ENCODE data around the gene DPAGT1.
A peak's percentile ranks its signal among the peaks of the same experiment; 100 is the strongest.
"Not testable (repeated sequence)": the region's sequence is repeated elsewhere in the genome, so short reads cannot be mapped to it uniquely, and the experiment has no call there.

The DPAGT1 gene

DNA sequence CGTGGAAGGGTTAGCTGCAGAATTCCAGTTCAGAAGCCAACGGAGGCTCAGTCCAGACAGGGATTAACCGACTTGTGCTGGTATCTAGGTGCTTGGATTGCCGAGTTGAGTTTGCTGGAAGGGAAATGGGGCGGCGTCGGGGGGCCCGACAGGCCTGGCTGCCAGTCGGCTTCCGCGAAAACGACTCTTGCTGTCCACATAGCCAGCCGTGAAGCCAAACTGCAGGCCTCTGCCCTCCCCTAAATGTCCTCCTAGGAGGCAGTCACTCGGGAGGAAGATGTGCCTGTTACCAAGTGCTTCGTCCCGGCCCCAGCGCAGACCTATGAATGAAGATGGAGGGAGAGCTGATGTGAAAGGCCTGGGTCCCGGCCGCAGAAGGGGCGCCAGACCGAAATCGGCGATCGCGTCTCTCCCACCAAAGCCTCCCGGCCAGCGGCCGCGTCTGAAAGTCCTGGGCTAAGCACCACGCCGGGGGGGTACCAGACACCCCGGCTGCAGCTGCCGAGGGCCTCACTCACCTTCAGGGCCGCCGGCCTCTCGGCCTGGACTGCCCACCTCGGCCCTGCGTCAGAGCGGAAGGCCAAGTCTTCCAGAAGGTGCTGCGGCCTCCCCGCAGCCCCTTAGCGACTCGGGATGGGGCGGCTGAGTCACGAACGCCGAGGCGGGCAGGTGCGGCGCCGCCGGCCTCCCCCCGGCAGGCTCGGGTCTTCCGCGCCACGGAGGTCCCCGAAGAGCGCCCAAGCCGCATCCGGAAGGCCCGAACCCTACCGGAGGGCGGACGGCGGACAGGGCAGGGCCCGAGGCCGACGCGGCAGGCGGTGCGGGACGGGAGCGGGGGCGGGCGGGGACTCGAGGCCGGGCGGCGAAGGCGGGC, 7.5 kb downstream of the DPAGT1 start:
- DNase-seq = peak; percentile 25

DNA sequence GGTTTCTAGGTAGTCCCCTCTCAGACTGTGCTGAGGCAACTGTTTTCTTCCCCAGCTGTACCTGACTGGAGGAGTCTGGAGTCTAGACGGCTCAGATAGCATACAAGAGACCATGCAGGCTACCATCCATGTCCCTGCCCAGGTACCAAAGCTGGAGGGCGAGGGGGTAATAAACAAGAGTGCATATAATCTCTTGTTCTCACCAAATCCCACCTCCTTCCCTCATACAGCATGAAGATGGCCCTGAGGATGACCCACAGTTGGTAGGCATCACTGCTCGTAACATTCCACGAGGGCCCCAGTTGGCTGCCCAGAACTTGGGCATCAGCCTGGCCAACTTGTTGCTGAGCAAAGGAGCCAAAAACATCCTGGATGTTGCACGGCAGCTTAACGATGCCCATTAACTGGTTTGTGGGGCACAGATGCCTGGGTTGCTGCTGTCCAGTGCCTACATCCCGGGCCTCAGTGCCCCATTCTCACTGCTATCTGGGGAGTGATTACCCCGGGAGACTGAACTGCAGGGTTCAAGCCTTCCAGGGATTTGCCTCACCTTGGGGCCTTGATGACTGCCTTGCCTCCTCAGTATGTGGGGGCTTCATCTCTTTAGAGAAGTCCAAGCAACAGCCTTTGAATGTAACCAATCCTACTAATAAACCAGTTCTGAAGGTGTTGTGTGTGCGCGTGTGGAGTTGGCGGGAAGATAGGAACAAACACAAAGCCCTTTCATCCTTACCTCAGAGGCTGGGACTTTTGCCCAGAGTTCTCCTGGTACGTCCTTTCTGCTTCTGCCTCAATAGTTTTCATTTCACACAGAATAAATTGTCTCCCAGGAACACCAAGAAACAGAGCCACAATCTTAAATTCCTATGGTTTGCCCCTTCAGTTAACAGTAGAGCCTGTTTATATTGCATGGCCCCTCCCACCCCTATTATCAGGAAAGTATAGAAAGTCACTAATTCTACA, 8.5 kb downstream of the DPAGT1 start:
- no peak for DNase-seq

DNA sequence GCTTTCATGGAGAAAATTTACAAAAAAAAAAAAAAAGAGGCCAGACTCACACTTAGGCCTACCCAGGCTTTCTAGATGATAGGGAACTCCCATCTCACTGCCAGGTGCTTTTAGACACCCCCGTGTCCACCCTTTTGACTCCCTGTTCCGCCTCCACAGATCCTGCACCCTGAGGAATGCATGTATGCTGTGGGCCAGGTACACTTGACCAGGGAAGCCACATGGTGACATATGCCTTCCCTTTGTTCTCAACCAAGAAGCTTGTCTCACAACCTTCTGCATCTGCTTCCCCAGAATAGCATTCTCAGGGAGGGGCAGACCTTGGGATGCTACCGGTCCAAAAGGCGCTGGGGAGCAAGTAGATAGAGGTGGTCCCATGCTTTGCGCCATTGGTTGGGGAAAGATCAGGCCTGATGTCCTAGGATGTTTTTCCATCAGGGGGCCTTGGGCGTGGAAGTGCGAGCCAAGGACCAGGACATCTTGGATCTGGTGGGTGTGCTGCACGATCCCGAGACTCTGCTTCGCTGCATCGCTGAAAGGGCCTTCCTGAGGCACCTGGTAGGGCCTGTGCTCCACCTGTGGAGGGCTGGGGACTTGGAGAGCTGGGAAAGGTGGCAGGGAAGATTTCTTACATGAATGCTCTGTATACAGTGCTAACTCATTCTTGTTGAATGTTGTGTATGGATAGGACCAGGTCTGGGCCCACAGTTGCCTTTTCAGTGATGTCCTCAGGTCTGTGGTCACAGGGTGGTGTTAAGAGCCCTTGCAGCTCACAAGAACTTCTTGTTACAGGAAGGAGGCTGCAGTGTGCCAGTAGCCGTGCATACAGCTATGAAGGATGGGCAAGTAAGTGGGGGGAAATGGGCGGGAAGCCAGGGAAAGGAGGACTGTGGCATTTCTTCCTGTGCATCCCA, 9.4 kb downstream of the DPAGT1 start:
- DNase-seq = no peak

DNA sequence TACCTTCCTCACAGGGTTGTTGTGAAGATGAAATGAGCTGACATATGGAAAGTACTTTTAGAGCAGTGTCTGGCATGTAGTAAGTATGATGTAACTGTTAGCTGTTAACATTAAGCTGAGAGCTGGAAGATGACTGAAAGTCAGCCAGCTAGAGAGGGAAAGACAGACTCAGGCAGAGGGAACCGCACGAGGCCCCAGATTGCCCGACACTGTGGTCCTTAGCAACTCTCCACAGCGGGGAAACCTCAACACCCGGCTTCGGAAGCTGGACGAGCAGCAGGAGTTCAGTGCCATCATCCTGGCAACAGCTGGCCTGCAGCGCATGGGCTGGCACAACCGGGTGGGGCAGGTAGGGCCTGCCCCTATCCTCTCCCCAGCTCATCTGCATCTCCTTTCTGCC, 10.5 kb downstream of the DPAGT1 start:
- no peak for DNase-seq

GRCh38 chr11:119089319-119089718, 12.3 kb downstream of the DPAGT1 start:
- no peak for DNase-seq

GRCh38 chr11:119088406-119088805, 13.2 kb downstream of the DPAGT1 start:
- no peak for DNase-seq

GRCh38 chr11:119087747-119088241, 13.9 kb downstream of the DPAGT1 start:
- no peak for DNase-seq

- DNase-seq = no peak
Measured at GRCh38 chr11:119087123-119087522, 14.5 kb downstream of the DPAGT1 start.

DNA sequence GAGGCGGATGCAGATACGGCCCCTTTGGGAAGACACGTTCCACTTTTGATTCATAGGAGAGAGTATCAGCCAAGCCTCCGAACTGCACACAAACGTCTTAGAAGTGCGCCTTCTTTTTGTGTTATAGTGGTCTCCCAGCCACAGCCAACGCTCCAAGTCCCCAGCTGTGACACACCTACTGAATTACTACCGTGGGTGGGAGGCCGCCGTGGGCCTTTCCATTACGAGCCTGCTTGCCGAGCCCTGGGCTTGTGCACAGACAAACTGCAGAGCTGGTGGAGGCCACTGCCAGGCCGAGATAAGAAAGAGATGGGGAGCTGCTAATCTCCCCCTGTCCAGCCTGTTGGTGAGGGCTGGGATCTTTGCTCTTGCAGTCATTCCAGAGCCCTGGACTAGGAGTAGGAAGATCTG, 16.2 kb downstream of the DPAGT1 start:
- no peak for DNase-seq

GRCh38 chr11:119084663-119085436, 16.8 kb downstream of the DPAGT1 start, which contains the start of gene HMBS:
TSS of gene HMBS (plus strand) at chr11:119084881. CDS start at chr11:119085034, 153 bp downstream.
- peak; percentile 93 for DNase-seq

DNA sequence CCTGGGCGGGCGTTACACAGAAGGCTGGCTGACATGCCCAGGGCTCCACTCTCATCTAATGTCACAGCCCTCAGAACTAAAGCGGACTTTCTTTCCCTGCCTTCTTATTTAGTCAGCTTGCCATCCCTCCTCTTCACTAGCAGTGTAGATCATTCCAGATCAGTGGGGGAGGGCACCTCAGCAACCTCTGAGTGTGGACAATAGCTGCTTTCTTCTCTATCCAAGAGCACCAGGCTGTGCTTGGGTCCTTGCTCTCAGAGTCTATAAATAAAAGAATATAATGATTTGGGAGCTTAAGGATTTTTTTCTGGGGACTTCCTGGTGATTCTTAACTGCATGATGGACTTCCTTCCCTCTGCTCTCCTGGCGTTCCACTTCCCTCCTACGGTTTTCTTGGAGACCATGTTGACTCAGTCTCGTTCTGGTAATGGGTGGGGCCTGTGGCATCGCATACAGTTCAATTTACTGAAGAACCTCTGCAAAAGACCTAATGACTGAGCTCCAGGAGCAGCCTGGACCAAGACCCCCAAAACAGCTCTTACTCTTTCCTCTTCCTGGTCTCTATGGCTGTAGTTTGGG, 19.9 kb downstream of the DPAGT1 start:
- DNase-seq = no peak

DNA sequence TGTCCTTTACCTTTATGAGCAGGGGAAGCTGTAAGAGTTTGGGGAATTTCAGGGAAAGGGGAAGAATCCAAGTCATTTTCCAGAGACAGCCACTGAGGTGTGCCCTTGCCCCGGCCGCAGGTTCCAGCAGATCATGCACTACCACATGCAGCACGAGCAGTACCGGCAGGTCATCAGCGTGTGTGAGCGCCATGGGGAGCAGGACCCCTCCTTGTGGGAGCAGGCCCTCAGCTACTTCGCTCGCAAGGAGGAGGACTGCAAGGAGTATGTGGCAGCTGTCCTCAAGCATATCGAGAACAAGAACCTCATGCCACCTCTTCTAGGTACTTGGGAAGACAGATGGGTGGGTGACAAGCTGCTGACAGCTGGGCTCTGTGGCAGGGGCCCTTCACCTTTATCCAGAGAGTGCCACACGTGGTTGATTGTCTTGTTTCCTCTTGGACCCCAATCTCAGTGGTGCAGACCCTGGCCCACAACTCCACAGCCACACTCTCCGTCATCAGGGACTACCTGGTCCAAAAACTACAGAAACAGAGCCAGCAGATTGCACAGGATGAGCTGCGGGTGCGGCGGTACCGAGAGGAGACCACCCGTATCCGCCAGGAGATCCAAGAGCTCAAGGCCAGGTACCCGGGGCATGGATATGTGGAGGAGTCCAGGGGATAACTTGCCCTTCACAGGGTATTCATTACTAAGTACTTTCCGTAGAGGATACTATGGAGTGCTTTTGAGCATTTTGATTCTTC, 22.8 kb downstream of the DPAGT1 start:
- no peak for DNase-seq

- DNase-seq = no peak
Measured at GRCh38 chr11:119077839-119078238, 23.8 kb downstream of the DPAGT1 start.

- DNase-seq = peak; percentile 98
Measured at GRCh38 chr11:119067371-119068222, 34.1 kb downstream of the DPAGT1 start, which contains the start of gene VPS11. TSS of gene VPS11 (plus strand) at chr11:119067818. CDS start at chr11:119067824, 6 bp downstream.

GRCh38 chr11:119065369-119065768, 36.3 kb downstream of the DPAGT1 start:
- DNase-seq = peak; percentile 48

DNA sequence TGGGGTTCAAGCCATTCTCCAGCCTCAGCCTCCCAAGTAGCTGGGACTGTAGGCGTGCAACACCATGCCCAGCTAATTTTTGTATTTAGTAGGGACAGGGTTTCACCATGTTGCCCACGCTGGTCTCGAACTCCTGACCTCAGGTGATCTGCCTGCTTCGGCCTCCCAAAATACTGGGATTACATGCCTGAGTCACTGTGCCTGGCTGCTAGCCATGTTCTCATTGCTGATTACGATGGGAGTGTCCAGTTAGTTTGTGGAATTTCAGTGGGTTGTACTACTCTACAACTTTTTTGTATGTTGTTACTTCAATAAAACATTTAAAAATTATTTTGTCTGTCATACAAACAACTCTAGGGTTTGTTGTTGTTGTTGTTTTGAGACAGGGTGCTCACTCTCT, 38.9 kb downstream of the DPAGT1 start:
- no peak for DNase-seq

GRCh38 chr11:119061256-119061655, 40.4 kb downstream of the DPAGT1 start:
- DNase-seq = no peak

DNA sequence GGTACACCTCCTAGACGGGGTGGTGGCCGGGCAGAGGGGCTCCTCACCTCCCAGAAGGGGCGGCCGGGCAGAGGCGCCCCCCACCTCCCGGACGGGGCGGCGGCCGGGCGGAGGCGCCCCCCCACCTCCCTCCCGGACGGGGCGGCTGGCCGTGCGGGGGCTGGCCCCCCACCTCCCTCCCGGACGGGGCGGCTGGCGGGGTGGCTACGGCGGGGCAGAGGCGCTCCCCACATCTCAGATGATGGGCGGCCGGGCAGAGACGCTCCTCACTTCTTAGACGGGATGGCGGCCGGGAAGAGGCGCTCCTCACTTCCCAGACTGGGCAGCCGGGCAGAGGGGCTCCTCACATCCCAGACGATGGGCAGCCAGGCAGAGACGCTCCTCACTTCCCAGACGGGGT, 42.5 kb downstream of the DPAGT1 start:
- DNase-seq = not testable (repeated sequence)
